GM18508 (cell line): Measurements from ENCODE around the gene PRDM5.

Source experiments
- ATAC-seq: cut with Tn5 transposase; IDR thresholded peaks from one replicate; pipeline ENCODE4 v1.9.1; 2021; ENCODE audit warnings: moderate number of reproducible peaks; ENCODE audit not compliant: insufficient read depth, unreplicated experiment

Gene PRDM5

GRCh38 chr4:120826853-120827252 is 95.7 kb downstream of the PRDM5 start:
- ATAC-seq = no peak

DNA sequence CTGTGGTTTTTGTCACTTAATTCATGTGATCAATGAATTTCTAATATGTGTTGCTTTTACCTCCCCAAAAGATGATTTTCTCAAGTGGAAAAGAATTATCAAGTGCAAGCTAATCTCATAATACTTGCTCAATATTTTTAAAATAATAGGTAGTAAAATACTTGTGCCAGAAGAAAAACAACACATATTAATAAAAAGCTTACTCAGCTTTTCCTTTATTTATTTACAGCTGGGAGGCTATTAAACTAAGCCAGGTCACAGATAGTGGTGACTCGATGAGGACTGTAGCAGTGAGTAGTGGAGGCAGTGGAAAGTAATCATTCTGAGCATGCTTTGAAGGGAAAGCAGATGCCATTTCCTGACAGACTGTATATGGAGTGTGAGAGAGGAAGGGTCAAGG is 96.1 kb downstream of the PRDM5 start:
- no peak for ATAC-seq

DNA sequence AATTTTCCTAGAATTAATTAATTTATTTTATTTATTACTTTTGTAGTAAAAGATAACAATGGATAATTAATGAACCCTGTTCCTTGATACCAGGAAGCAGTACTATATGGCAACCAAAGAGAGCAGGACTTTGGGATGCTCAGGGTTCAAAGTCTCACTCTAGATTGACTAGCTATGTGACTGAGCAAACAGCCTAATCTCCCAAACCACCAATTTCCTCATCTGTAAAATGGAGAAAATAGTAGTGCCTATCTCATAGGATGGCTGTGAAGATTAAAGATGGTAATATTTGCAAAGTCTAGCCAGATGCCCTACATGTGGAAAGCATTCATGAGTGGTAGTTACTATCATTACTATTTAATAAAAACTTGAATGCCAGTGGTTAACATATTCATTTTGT is 97.6 kb downstream of the PRDM5 start:
- ATAC-seq = no peak

DNA sequence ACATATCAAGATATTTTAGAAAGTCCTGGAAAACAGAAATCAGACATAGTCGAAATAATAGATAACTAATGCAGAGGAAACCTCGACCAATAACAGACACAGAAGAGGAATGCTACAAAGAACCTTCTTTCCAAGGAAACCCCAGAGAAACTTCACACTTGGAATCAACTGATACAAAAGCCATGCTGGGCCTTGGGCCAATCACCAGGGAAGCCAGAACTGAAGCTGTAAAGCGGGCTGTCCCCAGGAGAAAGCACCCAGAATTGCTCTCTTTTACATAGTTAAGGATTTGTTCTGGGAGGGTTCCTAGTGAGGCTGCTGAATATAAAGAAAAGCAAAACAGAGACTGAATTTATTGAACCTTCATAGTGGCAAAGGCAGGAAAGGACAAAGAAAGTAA is 100.5 kb downstream of the PRDM5 start:
- no peak for ATAC-seq

GRCh38 chr4:120821029-120821428 is 101.5 kb downstream of the PRDM5 start:
- no peak for ATAC-seq

- no peak for ATAC-seq
Measured at GRCh38 chr4:120819805-120820437, 102.6 kb downstream of the PRDM5 start.

GRCh38 chr4:120816296-120816965 is 106.1 kb downstream of the PRDM5 start:
- no peak for ATAC-seq

DNA sequence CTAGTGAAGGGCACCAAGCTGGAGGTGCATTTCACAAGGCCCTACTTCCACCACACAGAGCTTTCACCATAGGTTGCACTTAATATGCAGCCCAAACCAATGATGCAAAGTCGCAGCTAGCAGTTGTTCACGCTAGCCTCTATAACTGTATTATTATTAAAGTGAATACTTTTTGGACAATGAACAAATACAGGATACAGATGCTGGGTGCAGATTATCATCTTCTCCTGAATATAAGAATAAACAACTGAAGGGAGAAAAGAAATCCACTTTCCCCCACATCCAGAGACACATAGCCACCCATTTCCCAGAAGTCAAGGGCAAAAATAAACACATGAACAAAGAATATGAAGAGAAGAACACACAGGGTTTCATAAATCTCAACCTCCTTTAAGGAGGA is 107.2 kb downstream of the PRDM5 start:
- ATAC-seq = no peak

DNA sequence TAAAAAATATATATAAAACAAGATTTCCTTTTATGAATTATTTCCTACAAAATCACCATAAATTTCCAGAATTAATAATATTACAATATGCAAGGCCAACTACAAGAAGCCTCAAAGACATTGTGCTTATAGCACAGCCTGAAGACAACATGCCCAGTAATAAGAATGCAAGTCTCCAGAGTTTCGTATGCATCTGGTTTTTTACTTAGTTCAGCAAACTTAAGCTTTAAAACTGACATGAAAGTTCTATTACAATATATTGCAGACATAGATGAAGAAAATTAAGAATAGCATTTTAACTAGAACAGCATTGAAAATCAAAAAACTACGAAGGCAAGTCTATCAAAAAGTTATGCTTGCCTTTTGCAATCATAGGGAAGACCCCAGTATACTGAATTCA is 107.6 kb downstream of the PRDM5 start:
- no peak for ATAC-seq

DNA sequence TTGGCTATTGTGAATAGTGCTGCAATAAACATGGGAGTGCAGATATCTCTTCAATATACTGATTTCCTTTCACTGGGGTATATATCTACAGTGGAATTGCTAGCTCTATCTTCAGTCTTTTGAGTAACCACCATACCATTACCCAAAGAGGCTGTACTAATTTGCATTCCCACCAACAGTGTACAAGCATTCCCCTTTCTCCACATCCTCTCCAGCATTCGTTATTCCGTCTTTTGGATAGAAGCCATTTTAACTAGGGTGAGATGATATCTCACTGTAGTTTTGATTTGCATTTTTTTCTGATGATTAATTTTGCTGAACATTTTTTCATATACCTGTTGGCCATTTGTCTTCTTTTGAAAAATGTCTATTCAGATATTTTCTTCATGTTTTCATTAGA is 110.3 kb downstream of the PRDM5 start:
- no peak for ATAC-seq

DNA sequence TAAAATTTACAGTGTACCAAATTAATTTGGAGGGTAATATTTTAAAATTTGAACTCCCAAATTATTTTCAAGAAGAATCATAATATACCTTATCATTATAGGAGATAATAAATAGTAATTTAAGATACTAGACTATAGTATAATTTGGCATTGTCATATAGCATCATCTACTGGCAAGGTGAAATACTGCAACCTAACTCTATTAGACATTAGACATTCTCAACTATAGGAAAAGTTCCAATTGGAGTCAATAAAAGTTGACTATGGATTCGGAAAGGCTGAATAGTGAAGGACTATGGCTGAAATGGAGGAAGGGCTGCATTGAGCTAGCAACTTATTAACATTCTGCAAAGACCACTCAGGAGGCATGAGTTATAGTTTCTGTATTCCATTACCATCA is 113.0 kb downstream of the PRDM5 start:
- ATAC-seq = no peak

DNA sequence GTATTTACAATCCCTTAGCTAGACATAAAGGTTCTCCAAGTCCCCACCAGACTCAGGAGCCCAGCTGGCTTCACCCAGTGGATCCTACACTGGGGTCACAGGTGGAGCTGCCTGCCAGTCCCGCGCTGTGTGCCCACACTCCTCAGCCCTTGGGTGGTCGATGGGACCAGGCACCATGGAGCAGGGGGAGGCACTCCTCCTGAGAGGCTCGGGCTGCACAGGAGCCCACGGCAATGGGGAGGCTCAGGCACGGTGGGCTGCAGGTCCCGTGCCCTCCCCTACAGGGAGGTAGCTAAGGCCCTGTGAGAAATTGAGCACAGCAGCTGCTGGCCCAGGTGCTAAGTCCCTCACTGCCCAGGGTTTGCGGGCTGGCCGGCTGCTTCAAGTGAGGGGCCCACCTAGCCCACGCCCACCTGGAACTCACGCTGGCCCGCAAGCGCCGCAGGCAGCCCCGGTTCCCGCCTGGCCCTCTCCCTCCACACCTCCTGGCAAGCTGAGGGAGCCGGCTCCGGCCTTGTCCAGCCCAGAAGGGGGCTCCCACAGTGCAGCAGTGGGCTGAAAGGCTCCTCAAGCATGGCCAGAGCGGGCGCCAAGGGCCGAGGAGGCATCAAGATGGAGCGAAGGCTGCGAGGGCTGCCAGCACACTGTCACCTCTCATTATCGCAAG is 113.9 kb downstream of the PRDM5 start:
- no peak for ATAC-seq

GRCh38 chr4:120801137-120801758 is 121.3 kb downstream of the PRDM5 start:
- no peak for ATAC-seq

GRCh38 chr4:120798570-120798969 is 124.0 kb downstream of the PRDM5 start:
- no peak for ATAC-seq

- ATAC-seq = no peak
Measured at GRCh38 chr4:120796271-120796670, 126.3 kb downstream of the PRDM5 start.

GRCh38 chr4:120785202-120785601 is 137.3 kb downstream of the PRDM5 start:
- no peak for ATAC-seq

GRCh38 chr4:120777459-120777858 is 145.1 kb downstream of the PRDM5 start:
- ATAC-seq = no peak

DNA sequence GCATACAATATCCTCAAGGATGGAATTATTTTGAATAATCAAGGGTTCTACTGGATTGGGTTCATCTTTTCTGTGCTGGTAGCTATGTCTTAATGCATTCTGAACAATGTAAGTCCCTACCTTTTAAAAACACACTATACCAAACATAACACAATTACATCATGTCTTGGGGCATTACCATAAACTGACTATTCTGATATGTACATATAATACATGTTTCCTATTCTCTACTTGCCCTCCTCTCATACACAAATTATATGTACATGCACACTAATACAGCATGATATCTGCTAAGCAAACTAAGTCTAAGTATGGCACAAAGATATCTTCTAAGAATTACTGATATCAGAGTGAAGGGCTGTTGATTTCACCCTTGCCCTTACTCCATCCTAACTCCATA is 147.1 kb downstream of the PRDM5 start:
- no peak for ATAC-seq

DNA sequence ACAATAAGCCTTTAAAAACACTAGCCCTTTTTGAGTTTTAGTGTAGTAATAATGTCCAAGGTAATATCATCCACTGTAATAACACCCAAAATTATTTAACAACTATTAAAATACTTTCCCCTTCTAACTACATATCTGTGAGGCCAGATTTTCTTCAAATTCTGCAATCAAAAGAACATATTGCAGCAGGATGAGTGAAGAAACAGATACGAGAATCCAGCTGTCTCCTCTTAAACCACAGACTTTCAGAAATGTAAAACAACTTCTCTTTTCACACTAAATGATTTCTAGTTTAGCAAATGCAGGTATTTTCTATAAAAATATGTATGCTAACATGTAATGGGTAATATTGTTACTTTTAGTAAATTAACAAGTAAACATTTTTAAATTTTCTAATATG is 148.9 kb downstream of the PRDM5 start:
- ATAC-seq = no peak

DNA sequence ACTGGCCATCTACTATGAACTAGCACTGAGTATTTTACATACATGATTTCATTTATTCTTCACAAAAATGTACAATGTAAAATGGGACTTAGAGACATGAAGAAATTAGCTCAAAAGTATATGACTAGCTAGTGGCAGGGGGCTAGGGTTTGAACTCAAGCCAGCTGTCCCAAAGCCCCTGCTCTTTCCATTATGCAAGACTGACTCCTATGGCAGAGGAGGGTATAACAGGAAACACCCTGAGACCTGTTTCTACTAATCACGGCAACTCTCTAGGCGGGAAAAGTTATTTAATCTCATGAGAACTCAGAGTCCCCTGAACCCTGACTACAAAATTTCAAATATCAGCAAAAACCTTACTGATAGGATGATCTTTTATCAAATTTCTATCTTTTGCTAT is 150.6 kb downstream of the PRDM5 start:
- ATAC-seq = no peak

- ATAC-seq = no peak
Measured at GRCh38 chr4:120770897-120771296, 151.6 kb downstream of the PRDM5 start.
